ENCODE measurements around the gene ZNF420. TPM values are rescaled to one million over a fixed set of nuclear protein-coding genes. Genes with fewer than 3 reads are reported as not detected.
"Not testable (repeated sequence)": the region's sequence is repeated elsewhere in the genome, so short reads cannot be mapped to it uniquely, and the experiment has no call there.

The ZNF420 gene
- total RNA-seq, 1 experiment from 2014 or later = not detected

- peak; percentile 2 for DNase-seq (ENCODE audit: low read depth, low spot score)
- not testable (repeated sequence) for H3K4me2 ChIP-seq (ENCODE audit: low read length)
Measured at GRCh38 chr19:37111753-37112152, 33.5 kb downstream of the ZNF420 start.

GRCh38 chr19:37114001-37114400 is 35.8 kb downstream of the ZNF420 start:
- no peaks in the 10 kb centered on the region for H3K36me3 ChIP-seq (ENCODE audit: control insufficient read depth in 1 of 2, insufficient read depth in 2 of 2, low read length in 2 of 2)
- H4K20me1 ChIP-seq (ENCODE audit: insufficient read depth) = no peaks in the 10 kb centered on the region
- TF ChIP-seq RAD21 (IDR thresholded peaks at IDR 0.05; ENCODE audit: low read depth) (peak; percentile 51), CTCF (IDR thresholded peaks at IDR 0.05 in 2 of 3, conservative IDR thresholded peaks at IDR 0.05 in 1 of 3; ENCODE audit: borderline replicate concordance in 1 of 3, insufficient read depth in 1 of 3, low read depth in 2 of 3, low read length in 2 of 3) (peak; percentile 12 to 61 (median 40); a peak in 3 of 6 replicates), EZH2 (IDR thresholded peaks at IDR 0.05) (no peak)
- H3K4me2 ChIP-seq (ENCODE audit: low read length) = no peak overlapping the region
- ChIA-PET POLR2A (no interaction called here), RAD21 (ENCODE audit: low non-redundant PET in 1 of 2, low total read pairs in 2 of 2, uncharacterized antibody in 2 of 2, unreplicated experiment in 2 of 2) (no interaction called here), CTCF (no interaction called here)
- no peak for ATAC-seq
- H3K27ac ChIP-seq (ENCODE audit: low read depth, low read length) = no peak overlapping the region
- no TSS peak for BruUV-seq (replicated peaks)
- no peaks in the 10 kb centered on the region for H3K9me2 ChIP-seq (ENCODE audit: insufficient read depth)
- no peak for DNase-seq (ENCODE audit: low read depth, low spot score)
- H3K4me3 ChIP-seq (replicated peaks in 1 of 2; ENCODE audit: low read depth in 1 of 2, low read length in 2 of 2) = no peak overlapping the region
- no peaks in the 10 kb centered on the region for H3K27me3 ChIP-seq (ENCODE audit: insufficient read depth, low read length)
- no peaks in the 10 kb centered on the region for H3K79me2 ChIP-seq (ENCODE audit: insufficient read depth, low read length)
- peaks cover 0 to 6% of the 10 kb centered on the region in 2 experiments; a peak in 2 of 4 replicates for H3K9me3 ChIP-seq (ENCODE audit: control insufficient read depth in 1 of 2, insufficient read depth in 1 of 2, low read depth in 1 of 2, low read length in 2 of 2)
- H3K4me1 ChIP-seq (ENCODE audit: control insufficient read depth in 1 of 2, insufficient read depth in 2 of 2, low read length in 2 of 2) = no peaks in the 10 kb centered on the region
- intact Hi-C loops (cut with micrococcal nuclease) = loop anchor here (5.0 to 10.0 kb wide), 2 partner anchors 783 to 1049 kb away; no protein-coding TSS in a partner anchor
- no peak overlapping the region for H2AFZ ChIP-seq (ENCODE audit: low read depth, low read length, poor library complexity, severe bottlenecking)
- H3K9ac ChIP-seq (ENCODE audit: low read length) = no peak overlapping the region

More at GRCh38 chr19:37111753-37112152, 33.5 kb downstream of the ZNF420 start:
- H4K20me1 ChIP-seq (ENCODE audit: insufficient read depth); H2AFZ ChIP-seq (ENCODE audit: low read depth, low read length, poor library complexity, severe bottlenecking); H3K27me3 ChIP-seq (ENCODE audit: insufficient read depth, low read length); CTCF ChIA-PET; H3K9me2 ChIP-seq (ENCODE audit: insufficient read depth); ATAC-seq; H3K9ac ChIP-seq (ENCODE audit: low read length); POLR2A ChIA-PET; H3K27ac ChIP-seq (ENCODE audit: low read depth, low read length); BruUV-seq (replicated peaks); H3K4me1 ChIP-seq (ENCODE audit: control insufficient read depth in 1 of 2, insufficient read depth in 2 of 2, low read length in 2 of 2); H3K36me3 ChIP-seq (ENCODE audit: control insufficient read depth in 1 of 2, insufficient read depth in 2 of 2, low read length in 2 of 2); H3K4me3 ChIP-seq (replicated peaks in 1 of 2; ENCODE audit: low read depth in 1 of 2, low read length in 2 of 2); H3K9me3 ChIP-seq (ENCODE audit: control insufficient read depth in 1 of 2, insufficient read depth in 1 of 2, low read depth in 1 of 2, low read length in 2 of 2); RAD21 ChIA-PET (ENCODE audit: low non-redundant PET in 1 of 2, low total read pairs in 2 of 2, uncharacterized antibody in 2 of 2, unreplicated experiment in 2 of 2); H3K79me2 ChIP-seq (ENCODE audit: insufficient read depth, low read length): not testable (repeated sequence)
- TF ChIP-seq CTCF (IDR thresholded peaks at IDR 0.05 in 2 of 3, conservative IDR thresholded peaks at IDR 0.05 in 1 of 3; ENCODE audit: borderline replicate concordance in 1 of 3, insufficient read depth in 1 of 3, low read depth in 2 of 3, low read length in 2 of 3) (peak in 2 of 3 experiments; percentile 18 to 44; a peak in 2 of 6 replicates), RAD21 (IDR thresholded peaks at IDR 0.05; ENCODE audit: low read depth) (peak; percentile 34; the same call in 1 of the 2 replicates)
- intact Hi-C loops (cut with micrococcal nuclease) = loop anchor here (5.0 to 10.0 kb wide), 2 partner anchors 786 to 1047 kb away; no protein-coding TSS in a partner anchor

- H3K9me2 ChIP-seq (ENCODE audit: insufficient read depth); intact Hi-C loops (cut with micrococcal nuclease); BruUV-seq (replicated peaks); ATAC-seq; H2AFZ ChIP-seq (ENCODE audit: low read depth, low read length, poor library complexity, severe bottlenecking); DNase-seq (ENCODE audit: low read depth, low spot score); POLR2A ChIA-PET; H3K4me1 ChIP-seq (ENCODE audit: control insufficient read depth in 1 of 2, insufficient read depth in 2 of 2, low read length in 2 of 2); H3K27me3 ChIP-seq (ENCODE audit: insufficient read depth, low read length); H3K9ac ChIP-seq (ENCODE audit: low read length); H3K4me3 ChIP-seq (replicated peaks in 1 of 2; ENCODE audit: low read depth in 1 of 2, low read length in 2 of 2); H3K79me2 ChIP-seq (ENCODE audit: insufficient read depth, low read length); CTCF ChIA-PET; H4K20me1 ChIP-seq (ENCODE audit: insufficient read depth); H3K36me3 ChIP-seq (ENCODE audit: control insufficient read depth in 1 of 2, insufficient read depth in 2 of 2, low read length in 2 of 2); RAD21 ChIA-PET (ENCODE audit: low non-redundant PET in 1 of 2, low total read pairs in 2 of 2, uncharacterized antibody in 2 of 2, unreplicated experiment in 2 of 2); H3K27ac ChIP-seq (ENCODE audit: low read depth, low read length); H3K4me2 ChIP-seq (ENCODE audit: low read length): not testable (repeated sequence)
- peaks cover 4 to 25% of the 10 kb centered on the region in 2 experiments; a peak in 3 of 4 replicates for H3K9me3 ChIP-seq (ENCODE audit: control insufficient read depth in 1 of 2, insufficient read depth in 1 of 2, low read depth in 1 of 2, low read length in 2 of 2)
Measured at GRCh38 chr19:37122093-37122492, 43.9 kb downstream of the ZNF420 start.
